OCI-LY7 (cell line): Measurements from ENCODE around the gene H6PD.

Experiments
- CTCF ChIP-seq: fragments of 200-600 bp; sonication (generic); conservative IDR thresholded peaks from 2 replicates; pipeline ENCODE4 v1.5.1; 2014; ENCODE audit warnings: mild to moderate bottlenecking, antibody characterized with exemption, low read length, moderate library complexity, mixed read lengths
- EZH2phosphoT487 ChIP-seq: fragments of 200-600 bp; sonication (generic); IDR thresholded peaks from 2 replicates; pipeline ENCODE4 v1.6.1; 2018; ENCODE audit warnings: low read depth, borderline replicate concordance, mild to moderate bottlenecking, mixed run types, antibody characterized with exemption, low read length, moderate library complexity, mixed read lengths

GRCh38 chr1:9247894-9248293 lies 13.3 kb downstream of the H6PD start:
- TF ChIP-seq CTCF, result no peak
- TF ChIP-seq EZH2phosphoT487, result no peak
